Astrocyte of the cerebellum (primary cell): ENCODE results near the gene DMBX1.
A peak's percentile ranks its signal among the peaks of the same experiment; 100 is the strongest.

Experiments
- DNase-seq: peaks from one replicate; pipeline ENCODE4 v3.0.0-alpha.2; 2011; ENCODE audit warnings: low read depth
- H3K4me3 ChIP-seq: 2 replicates; pipeline ENCODE4 v1.5.1; 2011; ENCODE audit warnings: mild to moderate bottlenecking, low read depth, low read length, moderate library complexity
- in situ Hi-C: cut with HindIII; loops from 2 replicates; pipeline ENCODE4 v1.10.0; 2017; ENCODE audit warnings: low sequenced_read_pairs
- TF ChIP-seq, protein P1 (sequence below): IDR thresholded peaks from 2 replicates; pipeline ENCODE4 v1.5.1; 2012; ENCODE audit warnings: low read length, low read depth, moderate library complexity, mild to moderate bottlenecking; ENCODE audit errors: missing control alignments

The DMBX1 gene

DNA sequence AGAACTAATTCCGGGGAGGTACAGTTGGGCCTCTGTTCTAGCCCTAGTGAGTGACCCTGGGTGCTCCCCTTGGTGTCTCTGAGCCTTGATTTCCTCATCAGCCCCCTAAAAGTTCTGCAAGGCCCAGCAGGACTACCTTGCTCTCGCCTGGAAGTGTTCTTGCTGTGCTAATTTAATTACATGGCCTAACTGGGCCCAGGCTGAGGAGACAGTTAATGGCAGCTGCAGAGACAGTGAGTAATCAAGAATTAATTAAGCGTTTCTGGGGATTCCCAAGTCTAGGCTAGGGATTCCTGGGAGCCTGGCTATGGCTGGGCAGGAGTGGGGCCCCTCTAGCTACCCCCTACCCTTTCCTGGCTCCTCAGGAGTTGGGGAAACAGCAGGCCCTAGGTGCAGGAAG, 24.7 kb upstream of the DMBX1 start:
- no peak overlapping the region for H3K4me3 ChIP-seq
- no peak for DNase-seq
- in situ Hi-C loops = no loop called here
- TF ChIP-seq, protein P1, sequence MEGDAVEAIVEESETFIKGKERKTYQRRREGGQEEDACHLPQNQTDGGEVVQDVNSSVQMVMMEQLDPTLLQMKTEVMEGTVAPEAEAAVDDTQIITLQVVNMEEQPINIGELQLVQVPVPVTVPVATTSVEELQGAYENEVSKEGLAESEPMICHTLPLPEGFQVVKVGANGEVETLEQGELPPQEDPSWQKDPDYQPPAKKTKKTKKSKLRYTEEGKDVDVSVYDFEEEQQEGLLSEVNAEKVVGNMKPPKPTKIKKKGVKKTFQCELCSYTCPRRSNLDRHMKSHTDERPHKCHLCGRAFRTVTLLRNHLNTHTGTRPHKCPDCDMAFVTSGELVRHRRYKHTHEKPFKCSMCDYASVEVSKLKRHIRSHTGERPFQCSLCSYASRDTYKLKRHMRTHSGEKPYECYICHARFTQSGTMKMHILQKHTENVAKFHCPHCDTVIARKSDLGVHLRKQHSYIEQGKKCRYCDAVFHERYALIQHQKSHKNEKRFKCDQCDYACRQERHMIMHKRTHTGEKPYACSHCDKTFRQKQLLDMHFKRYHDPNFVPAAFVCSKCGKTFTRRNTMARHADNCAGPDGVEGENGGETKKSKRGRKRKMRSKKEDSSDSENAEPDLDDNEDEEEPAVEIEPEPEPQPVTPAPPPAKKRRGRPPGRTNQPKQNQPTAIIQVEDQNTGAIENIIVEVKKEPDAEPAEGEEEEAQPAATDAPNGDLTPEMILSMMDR = no peak

DNA sequence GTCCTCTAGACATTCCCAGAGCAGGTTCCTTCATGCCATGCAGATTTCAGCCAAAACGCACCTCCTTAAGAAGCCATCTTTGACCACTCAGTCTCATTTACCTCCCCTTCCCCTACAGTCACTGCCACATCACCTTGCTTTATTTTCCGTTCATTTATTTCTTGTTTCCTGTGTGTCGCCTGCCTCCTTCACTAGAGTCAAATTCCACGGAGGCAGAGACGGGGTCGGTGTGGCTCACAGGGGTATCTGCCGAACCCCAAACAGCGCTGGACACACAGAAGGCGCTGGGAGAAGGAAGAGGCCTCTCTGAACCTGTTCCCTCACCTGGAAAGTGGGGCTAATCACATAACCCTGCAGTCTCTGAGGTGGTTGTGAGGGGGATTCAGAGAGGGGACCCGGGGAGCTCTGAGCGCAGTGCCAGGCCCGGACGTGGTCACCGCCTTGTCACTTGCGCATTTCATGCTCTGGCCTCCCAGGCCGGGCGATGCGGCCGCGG, 23.6 kb upstream of the DMBX1 start:
- TF ChIP-seq, protein P1 = no peak
- DNase-seq = no peak
- in situ Hi-C loops = no loop called here

DNA sequence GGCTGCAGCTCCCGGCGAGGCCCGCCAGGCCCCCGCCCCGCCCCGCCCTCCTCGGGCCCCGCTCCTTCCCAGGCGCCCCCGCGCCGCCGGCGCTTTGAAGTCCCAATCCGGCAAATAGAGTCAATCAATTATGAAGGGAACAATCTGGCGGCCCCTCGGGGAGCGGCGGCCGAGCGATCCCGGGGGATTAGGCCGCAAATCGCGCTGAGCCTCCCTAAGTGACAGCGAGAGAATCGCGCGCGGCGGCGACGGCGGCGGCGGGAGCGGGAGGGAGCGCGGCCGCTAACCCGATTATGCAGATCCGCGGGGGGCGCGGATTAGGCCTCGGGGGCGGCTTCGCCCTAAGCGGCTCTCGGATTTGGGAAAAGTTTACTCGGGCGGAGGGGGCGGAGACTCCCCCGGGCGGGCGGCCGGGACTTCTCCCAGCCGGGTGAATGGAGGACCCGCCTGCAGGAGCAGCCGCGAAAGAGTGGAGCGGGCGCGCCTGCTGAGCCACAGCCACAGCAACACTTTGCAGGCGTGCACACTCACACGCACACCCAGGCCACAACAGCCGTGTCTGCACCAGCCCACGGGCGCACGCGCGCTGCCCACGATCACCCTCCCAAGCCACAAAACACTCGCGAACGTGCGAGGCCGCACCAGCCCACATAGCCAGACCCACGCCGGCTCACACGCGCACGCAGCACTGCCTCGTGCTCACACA, 23.0 kb upstream of the DMBX1 start:
- DNase-seq = no peak
- TF ChIP-seq, protein P1 = no peak
- peak overlapping the region; percentile 48 for H3K4me3 ChIP-seq
- in situ Hi-C loops = no loop called here

More for the DNA sequence above, 23.6 kb upstream of the DMBX1 start:
- H3K4me3 ChIP-seq = no peak overlapping the region

DNA sequence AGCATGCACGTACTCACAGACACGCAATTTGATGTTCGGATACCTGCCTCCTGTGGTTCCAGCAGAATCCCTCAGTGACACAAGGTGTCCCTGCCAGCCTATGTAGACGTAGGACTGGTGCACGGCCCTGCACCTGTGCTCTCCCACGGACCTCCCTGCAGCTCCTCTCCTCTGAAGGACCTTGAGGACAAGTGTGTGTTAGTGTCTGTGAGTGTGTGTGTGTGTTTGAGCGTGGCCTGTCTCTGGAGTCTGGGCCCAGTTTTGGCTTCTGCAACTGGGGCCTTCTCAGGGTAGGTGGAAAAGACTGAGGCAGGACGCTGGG, 22.5 kb upstream of the DMBX1 start:
- no peak for DNase-seq
- H3K4me3 ChIP-seq = peak overlapping the region; percentile 48
- TF ChIP-seq, protein P1 = no peak
- in situ Hi-C loops = no loop called here

DNA sequence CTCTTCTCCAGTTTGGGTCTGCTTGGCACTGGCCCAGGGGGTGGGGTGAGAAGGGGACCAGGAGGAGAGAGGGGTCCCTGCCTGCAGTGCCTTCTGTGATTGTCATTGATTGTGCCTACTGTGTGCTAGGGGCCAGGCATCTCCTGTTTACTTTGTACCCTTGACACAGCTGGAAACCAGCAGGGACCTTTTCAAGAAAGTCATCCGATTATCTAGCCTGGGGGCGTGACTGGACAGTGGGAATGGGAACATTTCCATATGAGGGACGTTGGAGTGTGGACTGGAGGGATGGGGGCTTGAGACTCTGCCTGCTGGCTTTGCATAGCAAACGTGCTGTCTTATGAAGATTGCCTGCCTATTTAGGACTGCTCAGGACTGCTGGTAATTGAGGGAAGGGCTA, 19.8 kb upstream of the DMBX1 start:
- in situ Hi-C loops = no loop called here
- no peak overlapping the region for H3K4me3 ChIP-seq
- TF ChIP-seq, protein P1 = no peak
- no peak for DNase-seq

DNA sequence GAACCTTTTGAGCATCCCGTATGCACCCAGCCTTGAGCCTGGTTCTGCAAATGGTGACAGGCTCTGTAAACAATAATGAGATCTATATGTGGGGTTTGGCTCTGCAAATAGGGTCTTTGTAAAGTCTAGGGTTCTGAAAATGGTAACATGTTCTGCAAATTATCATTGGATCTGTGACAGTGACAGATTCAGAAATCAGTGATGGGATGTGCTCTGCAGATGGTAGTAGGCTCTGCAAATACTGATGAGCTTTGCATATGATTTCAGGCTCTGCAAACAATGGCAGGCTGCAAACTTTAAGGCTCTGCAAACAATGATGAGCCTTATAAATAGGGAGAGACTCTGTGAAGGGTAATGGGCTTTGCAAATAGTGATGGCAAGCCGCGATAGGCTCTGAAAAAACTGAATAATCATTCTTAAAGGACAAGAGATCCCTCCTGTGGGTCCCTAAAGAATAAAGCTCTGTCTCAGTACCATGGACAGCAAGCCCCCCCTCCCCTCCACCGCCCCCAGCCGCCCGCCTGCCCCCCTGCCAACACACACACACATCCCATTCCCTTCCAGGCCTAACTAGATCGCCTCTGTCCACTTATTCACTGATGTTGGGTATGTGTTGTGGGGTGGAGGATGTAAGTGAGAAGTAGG, 17.7 kb upstream of the DMBX1 start:
- TF ChIP-seq, protein P1 = no peak
- in situ Hi-C loops = no loop called here
- no peak overlapping the region for H3K4me3 ChIP-seq
- DNase-seq = no peak
